HG03025 (cell line): Measurements from ENCODE around the gene FOXR2.
A peak's percentile ranks its signal among the peaks of the same experiment; 100 is the strongest.

Source experiments
- ATAC-seq: cut with Tn5 transposase; IDR thresholded peaks from one replicate; pipeline ENCODE4 v1.9.1; 2021; ENCODE audit warnings: mild to moderate bottlenecking, moderate library complexity; ENCODE audit not compliant: unreplicated experiment, low FRiP score

Gene FOXR2, protein sequence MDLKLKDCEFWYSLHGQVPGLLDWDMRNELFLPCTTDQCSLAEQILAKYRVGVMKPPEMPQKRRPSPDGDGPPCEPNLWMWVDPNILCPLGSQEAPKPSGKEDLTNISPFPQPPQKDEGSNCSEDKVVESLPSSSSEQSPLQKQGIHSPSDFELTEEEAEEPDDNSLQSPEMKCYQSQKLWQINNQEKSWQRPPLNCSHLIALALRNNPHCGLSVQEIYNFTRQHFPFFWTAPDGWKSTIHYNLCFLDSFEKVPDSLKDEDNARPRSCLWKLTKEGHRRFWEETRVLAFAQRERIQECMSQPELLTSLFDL

GRCh38 chrX:55623100-55623499 lies at the start of gene FOXR2:
Gene FOXR2, plus strand, starts transcription at chrX:55623400. Its CDS starts 312 bp downstream, at chrX:55623712.
- no peak for ATAC-seq

DNA sequence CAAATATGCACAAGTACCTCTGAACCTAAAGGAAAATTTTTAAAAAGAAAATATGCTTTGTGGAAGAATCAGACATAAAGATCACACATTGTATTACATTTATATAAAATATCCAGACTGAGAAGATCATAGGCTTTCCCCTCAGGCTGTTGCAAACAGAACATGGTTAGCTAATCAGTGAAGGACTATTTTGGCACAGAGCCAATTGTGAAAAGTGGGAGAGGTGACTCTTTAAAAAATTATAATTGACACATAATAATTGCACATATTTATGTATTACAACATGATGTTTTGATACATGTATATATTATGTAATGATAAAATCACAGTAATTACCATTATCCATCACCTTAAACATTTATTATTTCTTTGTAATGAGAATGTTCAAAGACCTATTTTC lies 44.1 kb upstream of the FOXR2 start:
- ATAC-seq: no peak

DNA sequence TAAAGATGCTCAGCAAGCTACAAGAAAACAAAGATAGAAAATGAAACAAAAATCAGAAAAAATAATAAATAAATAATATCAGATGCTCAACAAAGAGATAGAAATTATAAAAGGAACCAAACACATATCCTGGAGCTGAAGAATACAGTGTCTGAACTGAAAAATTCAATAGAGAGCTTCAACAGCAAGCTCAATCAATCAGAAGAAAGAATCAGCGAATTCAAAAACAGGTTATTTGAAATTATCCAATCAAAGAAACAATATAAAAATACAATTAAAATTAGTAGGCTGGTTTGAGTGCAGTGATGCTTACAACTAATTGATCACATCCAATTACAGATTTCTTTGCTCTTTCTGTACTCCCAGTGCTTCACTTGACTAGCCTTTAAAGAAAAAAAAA lies 40.8 kb upstream of the FOXR2 start:
- no peak for ATAC-seq

DNA sequence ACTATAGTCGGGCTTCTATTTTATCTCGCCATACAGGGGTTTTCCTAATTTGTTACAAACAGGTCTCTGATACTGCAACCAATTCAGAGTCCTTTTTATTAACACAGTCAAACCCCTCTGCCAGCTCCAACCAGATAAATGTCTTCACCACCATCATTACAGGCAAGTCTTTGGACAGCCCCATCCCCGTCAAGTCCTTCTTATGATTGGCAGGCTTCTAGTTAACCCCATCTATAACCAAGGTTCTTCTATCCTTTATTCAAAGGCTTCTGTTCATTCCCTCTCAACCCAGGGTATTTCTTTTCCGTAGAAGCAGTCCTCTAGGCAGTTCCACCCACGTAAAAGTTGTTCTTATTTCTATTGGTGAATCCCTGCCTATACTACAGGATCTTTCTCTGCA lies 29.9 kb upstream of the FOXR2 start:
- no peak for ATAC-seq

DNA sequence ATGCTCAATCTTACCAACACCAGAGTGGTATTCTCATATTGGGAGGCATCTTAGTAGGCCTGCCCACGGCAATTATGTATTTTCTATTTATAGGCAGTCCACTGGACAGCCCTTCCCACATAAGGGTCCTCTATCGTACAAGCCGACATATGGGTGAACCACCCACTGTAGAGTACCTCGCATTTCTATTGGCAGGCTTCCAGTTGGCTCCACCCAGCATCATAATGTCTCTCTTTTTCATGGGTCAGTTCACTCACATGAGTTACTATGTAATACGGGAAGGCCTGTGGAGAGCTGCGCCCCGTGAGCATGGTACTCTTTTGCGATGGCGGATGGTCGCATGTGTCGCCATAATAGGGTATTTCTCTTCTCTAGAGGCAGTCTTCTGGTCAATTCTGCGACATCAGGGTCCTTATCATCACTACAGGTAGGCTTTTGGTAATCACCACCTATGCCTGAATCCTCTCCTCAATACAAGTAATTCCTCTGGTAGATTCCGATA lies 29.4 kb upstream of the FOXR2 start:
- no peak for ATAC-seq

DNA sequence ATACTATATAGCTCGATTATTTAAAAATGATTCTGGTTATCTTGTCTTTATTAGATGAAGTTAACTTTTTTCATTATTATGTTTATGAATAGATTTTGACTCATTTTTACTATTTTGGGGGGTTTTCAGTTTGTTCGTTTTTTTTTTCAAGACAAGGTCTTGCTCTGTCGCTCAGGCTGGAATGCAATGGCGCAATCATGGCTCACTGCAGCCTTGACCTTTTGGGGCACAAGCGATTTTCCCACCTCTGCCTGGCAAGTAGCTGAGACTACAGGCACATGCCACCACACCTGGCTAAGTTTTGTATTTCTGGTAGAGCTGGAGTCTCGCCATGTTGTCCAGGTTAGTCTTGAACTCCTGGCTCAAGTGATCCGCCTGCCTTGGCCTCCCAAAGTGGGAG lies 24.9 kb upstream of the FOXR2 start:
- no peak for ATAC-seq

- no peak for ATAC-seq
Observed at GRCh38 chrX:55619547-55619946, 3.7 kb upstream of the FOXR2 start.

GRCh38 chrX:55624403-55624802 lies 1.2 kb downstream of the FOXR2 start:
- ATAC-seq: no peak

- no peak for ATAC-seq
Observed at GRCh38 chrX:55636109-55636508, 12.9 kb downstream of the FOXR2 start.

DNA sequence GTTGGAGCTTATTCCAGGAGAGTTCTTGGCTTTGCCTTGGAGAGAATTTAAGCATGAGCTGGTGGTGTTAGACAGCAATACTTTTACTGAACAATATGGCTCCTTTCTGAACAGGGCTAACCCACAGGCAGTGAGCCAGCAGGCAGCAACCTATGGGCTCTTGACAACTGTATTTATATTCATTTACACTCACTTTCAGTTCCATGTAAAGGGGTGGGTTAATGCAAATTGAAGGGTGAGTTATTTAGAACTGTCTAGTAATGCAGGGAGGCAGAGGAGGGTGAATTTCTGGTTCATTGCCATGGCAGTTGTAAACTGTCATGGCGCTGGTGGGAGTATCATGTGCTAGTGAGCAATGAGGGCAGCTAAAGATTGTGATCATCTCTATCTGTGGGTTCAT lies 15.7 kb downstream of the FOXR2 start:
- ATAC-seq: peak; percentile 56

GRCh38 chrX:55640854-55641253 lies 17.7 kb downstream of the FOXR2 start:
- no peak for ATAC-seq

DNA sequence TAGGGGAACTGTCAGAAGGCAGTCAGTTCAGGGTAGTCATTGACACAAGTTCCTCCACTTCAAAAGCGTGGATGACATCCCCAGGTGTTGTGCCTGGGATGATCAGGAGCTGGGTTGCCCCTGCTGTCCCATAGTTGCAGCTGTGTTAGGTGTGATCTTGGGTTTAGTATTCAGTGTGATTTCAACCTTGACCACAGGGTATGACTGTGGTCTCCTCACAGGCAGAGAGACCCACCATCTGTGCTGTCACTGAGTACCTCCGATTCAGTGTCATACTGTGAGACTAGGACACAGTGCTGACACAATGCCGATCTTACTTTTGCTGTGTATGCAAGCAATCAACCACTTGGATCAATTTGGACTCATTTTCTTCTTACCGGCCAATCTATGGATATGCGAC lies 25.2 kb downstream of the FOXR2 start:
- no peak for ATAC-seq

DNA sequence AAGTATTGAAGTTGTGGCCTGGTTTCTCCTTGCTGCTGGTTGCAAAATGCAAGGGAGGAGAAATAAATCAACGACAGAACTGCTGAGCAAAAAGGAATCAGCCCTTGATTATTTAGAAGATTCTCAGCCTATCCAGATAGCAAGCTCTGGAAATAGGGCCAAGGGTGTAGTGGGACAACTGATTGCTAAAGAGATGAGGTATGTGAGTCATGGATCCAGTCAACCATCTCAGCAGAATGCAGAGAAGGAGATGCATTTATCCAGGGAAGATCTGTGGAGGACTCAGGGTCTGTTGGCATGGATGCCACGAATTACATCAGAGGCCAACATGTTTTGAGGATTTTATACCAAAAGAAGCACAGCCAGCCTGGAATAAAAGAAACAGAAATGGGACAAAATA lies 36.7 kb downstream of the FOXR2 start:
- ATAC-seq: no peak

GRCh38 chrX:55663584-55663983 lies 40.4 kb downstream of the FOXR2 start:
- ATAC-seq: no peak

DNA sequence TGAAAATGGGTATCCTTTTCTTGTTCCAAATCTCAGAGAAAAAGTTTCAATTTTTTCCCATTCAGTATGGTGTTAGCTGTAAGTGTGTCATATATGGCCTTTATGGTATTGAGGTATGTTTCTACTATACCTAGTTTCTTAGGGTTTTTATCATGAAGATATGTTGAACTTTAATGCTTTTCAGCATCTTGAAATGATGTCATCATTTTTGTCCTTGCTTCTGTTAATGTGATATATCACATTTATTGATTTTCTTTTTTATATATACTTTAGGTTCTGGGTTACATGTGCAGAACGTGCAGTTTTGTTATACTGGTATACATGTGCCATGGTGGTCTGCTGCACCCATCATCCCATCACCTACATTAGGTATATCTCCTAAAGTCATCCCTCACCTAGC lies 44.9 kb downstream of the FOXR2 start:
- no peak for ATAC-seq
